Middle frontal gyrus (tissue), 1 donor: ENCODE results near the gene DLL4.
A peak's percentile ranks its signal among the peaks of the same experiment; 100 is the strongest.
"Not testable (repeated sequence)": the region's sequence is repeated elsewhere in the genome, so short reads cannot be mapped to it uniquely, and the experiment has no call there.

Experiments used
- DNase-seq: peaks from one replicate; pipeline ENCODE4 v3.0.0-alpha.2; 2015; ENCODE audit warnings: low spot score; ENCODE audit errors: extremely low spot score

Gene DLL4

GRCh38 chr15:40941528-40942336 is 12.6 kb downstream of the DLL4 start:
- no peak for DNase-seq

GRCh38 chr15:40942337-40942854 is 13.3 kb downstream of the DLL4 start:
- no peak for DNase-seq

- DNase-seq = no peak
Observed at GRCh38 chr15:40942878-40943277, 13.7 kb downstream of the DLL4 start.

- no peak for DNase-seq
Observed at GRCh38 chr15:40943764-40944365, 14.7 kb downstream of the DLL4 start.

GRCh38 chr15:40944510-40945296 is 15.6 kb downstream of the DLL4 start:
- DNase-seq = no peak

- DNase-seq = no peak
Observed at GRCh38 chr15:40948706-40949473, 19.8 kb downstream of the DLL4 start.

- no peak for DNase-seq
Observed at GRCh38 chr15:40949756-40950207, 20.6 kb downstream of the DLL4 start.

GRCh38 chr15:40951764-40952163 is 22.6 kb downstream of the DLL4 start:
- DNase-seq = no peak

- DNase-seq = no peak
Observed at GRCh38 chr15:40952301-40952900, 23.3 kb downstream of the DLL4 start.

GRCh38 chr15:40952901-40953712 is 24.0 kb downstream of the DLL4 start, which contains the start of gene CHAC1:
TSS of gene CHAC1 (plus strand) at chr15:40953471. CDS start at chr15:40953584, 113 bp downstream.
- peak; percentile 84 for DNase-seq

GRCh38 chr15:40953713-40954074 is 24.6 kb downstream of the DLL4 start:
- DNase-seq = no peak

GRCh38 chr15:40954158-40954848 is 25.2 kb downstream of the DLL4 start:
- not testable (repeated sequence) for DNase-seq

- no peak for DNase-seq
Observed at GRCh38 chr15:40955141-40955903, 26.2 kb downstream of the DLL4 start.

GRCh38 chr15:40955930-40956540 is 26.9 kb downstream of the DLL4 start:
- DNase-seq = no peak

GRCh38 chr15:40956541-40956982 is 27.4 kb downstream of the DLL4 start:
- DNase-seq = no peak

GRCh38 chr15:40957041-40957555 is 28.0 kb downstream of the DLL4 start:
- no peak for DNase-seq

GRCh38 chr15:40957581-40958051 is 28.5 kb downstream of the DLL4 start:
- DNase-seq = no peak
